Measurements from ENCODE around the gene AZU1.
"Not testable (repeated sequence)": the region's sequence is repeated elsewhere in the genome, so short reads cannot be mapped to it uniquely, and the experiment has no call there.

AZU1 gene

DNA sequence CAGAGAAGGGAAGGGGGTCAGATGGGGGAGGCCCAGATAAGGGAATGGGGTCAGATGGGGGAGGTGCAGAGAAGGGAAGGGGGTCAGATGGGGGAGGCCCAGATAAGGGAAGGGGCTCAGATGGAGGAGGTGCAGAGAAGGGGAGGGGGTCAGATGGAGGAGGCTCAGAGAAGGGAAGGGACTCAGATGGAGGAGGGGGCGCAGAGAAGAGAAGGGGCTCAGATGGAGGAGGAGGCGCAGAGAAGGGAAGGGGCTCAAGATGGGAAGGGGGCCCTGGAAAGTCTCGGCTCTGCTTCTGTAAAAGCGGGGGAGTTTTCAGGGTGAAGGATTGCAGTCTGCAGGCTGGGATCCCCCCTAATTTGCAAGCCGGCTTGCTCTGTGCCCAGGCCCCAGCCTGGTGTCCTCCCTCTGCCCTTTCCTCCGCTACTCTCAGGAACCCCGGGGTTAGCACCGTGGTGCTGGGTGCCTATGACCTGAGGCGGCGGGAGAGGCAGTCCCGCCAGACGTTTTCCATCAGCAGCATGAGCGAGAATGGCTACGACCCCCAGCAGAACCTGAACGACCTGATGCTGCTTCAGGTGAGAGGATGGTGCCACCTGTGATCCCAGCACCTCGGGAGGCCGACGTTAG lies 1.6 kb downstream of the AZU1 start:
- DNase-seq (ENCODE audit: low read depth in 2 of 2), result no peak

DNA sequence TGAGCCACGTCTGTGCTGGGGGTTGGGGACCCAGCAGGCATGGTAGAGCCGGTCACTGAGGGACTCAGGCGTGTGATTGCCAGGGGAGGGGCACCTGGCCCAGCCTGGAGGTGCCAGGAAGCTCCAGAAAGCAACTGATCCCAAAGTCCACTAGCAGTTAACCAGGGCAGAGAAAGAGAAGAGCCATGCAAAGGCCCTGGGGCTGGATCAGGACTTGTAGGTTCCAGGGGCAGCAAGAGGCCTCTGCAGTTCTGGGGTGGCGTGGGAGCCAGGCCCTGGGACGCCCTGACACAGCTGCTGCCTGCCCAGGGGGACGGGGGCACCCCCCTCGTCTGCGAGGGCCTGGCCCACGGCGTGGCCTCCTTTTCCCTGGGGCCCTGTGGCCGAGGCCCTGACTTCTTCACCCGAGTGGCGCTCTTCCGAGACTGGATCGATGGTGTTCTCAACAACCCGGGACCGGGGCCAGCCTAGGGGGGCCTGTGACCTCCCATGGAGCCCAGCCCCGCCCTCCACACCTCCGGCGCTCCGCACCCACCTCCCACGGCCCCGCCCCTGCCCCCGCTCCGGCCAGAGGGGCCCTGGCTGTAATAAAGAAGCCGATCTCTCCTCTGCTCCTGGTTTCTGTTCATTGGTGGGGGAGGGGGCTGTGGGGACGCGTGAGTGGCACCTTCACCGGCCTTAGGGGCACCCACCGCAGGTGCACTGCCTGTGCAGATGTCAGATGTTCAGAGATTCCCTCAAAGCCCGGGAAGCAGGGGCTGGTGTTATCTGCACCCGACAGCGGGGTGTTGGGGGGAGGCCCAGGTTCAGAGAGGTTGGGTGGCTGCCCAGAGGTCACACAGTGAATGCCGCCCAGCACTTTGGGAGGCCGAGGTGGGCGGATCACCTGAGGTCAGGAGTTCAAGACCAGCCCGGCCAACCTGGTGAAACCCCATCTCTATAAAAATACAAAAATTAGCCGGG lies 4.1 kb downstream of the AZU1 start:
- no peak for DNase-seq (ENCODE audit: low read depth in 2 of 2)

DNA sequence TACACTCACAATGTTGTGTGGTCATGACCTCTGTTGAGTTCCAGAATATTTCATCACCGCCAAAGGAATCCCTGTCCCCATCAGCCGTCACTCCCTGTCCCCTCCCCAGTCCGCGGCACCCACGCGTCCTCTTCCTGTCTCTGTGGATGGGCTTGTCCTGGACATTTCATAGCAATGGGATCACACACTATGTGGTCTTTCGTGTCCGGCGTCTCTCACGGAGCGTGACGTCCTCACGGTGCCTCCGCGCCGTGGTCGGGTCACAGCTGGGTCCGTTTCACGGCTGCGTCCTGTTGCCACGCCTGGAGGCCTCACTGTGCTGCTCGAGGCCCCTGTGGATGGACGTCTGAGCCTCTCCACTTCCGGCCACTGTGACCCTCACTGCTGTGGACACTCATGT lies 6.6 kb downstream of the AZU1 start:
- no peak for DNase-seq (ENCODE audit: low read depth in 2 of 2)

DNA sequence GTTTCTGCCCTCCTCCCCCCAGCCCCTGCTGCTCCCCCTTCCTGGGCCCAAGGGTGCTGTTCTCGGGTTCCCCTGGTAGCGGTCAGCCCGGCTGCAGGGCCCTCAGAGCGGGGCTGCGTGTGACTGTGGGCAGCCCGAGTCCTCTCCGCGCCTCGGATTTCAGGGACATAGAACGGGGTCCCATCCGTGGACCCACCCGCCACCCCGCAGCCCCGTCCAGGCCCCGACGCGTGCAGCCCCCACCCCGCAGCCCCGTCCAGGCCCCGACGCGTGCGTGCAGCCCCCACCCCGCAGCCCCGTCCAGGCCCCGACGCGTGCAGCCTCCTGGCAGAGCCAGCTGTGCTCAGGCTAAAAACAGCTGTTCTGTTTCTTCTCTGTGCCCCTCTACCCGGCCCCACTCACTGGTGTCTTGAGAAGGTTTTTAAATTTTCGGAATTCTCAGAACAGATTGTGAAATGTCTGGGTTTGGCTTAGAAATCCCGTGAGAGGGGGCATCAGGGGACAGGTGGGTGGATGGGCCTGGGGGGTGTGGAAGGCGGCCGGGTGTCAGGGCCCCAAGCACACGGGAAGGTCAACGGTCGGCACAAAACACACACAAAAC lies 7.7 kb downstream of the AZU1 start:
- no peak for DNase-seq (ENCODE audit: low read depth in 2 of 2)

DNA sequence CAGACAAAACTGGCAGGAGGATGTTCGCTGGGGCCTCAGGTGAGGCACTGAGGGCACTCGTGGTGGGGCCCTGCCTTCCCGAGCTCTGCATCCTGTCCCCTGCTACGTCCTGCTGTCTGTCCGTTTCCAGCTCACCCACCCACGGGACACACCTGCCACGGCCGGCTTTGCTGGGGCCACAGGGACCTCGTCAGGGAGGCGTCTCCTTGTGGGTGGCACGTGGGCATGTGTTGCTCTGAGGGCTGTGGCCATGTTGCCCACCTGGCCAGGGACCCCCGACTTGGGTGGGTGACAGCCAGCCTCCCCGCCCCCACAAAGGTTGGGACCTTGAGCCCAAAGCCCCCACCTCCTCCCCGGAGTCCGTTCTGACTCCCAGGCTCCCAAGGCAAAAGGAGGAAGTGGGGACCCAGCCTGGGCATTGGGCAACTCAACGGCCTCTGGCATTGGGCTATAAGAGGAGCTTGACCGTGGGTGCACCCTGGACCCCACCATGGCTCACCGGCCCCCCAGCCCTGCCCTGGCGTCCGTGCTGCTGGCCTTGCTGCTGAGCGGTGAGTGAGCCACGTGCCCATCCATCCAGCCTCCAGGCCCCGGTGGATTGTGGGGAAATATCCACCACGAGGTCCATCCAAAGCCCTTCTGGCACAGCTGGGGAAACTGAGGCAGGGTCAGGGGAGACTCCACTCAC lies 13.0 kb downstream of the AZU1 start, which contains the start of gene PRTN3:
Gene PRTN3 (plus strand): TSS at position 481 of the 688 bp plus-strand sequence. CDS start 10 bp downstream, at position 491.
- no peak for DNase-seq (ENCODE audit: low read depth in 2 of 2)

DNA sequence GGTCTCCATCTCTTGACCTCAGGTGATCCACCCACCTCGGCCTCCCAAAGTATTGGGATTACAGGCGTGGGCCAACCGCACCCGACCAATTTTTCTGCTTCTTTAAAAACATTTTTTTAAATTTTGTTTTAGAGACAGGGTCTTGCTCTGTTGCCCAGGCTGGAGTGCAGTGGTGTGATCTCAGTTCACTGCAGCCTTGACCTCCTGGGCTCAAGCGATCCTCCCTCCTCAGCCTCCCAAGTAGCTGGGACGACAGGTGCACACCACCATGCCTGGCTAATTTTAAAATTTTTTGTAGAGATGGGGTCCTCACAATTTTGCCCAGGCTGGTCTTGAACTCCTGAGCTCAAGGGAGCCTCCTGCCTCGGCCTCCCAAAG lies 15.2 kb downstream of the AZU1 start:
- not testable (repeated sequence) for DNase-seq (ENCODE audit: low read depth in 2 of 2)

DNA sequence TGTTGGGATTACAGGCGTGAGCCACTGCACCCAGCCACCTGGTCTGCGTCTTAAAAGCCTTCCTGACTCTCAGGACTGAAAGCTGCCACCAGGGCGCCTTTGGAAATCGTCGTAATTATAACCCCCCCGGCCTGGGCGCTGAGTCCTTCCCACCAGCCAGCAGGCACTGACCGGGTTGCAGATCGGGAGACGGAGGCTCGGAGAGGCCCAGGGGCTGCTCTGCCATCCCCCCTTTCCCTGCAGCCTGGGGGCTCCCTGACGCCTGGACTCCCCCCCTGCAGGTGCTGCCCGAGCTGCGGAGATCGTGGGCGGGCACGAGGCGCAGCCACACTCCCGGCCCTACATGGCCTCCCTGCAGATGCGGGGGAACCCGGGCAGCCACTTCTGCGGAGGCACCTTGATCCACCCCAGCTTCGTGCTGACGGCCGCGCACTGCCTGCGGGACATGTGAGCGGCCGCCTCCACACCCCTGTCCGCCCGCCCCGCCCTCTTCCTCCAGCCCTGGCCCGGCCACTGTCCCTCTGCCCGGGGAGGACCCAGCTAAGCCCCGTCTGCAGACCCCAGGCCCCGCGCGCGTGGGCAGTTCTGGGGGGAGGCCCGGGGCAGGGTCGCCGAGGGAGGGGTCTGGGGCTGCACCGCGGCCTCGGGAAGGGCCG lies 15.7 kb downstream of the AZU1 start:
- DNase-seq (ENCODE audit: low read depth in 2 of 2), result no peak

DNA sequence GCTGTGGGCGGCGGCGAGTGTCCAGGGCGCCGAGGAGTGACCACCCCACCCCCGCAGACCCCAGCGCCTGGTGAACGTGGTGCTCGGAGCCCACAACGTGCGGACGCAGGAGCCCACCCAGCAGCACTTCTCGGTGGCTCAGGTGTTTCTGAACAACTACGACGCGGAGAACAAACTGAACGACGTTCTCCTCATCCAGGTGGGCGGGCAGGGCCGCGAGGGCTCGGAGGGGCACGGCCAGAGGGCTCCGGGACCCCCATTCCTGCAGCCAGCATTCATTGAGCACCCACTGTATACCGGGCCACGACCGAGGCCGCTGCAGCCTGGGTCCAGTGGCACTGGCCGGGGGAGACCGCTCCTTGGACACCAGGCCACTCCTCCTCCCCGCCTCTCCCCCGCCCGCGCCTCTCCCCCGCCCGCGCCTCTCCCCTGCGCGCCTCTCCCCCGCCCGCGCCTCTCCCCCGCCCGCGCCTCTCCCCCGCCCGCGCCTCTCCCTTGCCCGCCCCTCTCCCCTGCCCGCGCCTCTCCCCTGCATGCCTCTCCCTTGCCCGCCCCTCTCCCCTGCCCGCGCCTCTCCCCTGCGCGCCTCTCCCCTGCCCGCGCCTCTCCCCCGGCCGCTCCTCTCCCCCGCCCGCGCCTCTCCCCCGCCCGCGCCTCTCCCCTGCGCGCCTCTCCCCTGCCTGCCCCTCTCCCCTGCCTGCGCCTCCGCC lies 16.4 kb downstream of the AZU1 start:
- DNase-seq (ENCODE audit: low read depth in 2 of 2), result no peak

DNA sequence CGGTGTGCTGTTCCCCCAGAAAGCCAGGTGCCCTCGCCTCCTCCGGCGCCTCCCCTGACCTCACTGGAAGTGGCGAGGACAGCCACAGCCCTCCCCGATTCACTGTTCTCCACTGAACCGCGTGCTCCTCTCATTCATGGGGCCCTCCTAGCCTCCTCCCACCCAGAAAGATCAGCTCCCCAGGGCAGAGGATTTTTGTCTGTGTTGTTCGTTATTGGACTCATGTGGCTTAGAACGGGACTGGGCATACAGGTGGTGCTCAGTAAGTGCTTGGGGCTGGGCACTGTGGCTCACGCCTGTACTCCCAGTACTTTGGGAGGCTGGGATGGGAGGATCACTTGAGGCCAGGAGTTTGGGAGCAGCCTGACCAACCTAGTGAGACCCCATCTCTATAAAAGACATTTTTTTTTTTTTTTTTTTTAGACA lies 16.9 kb downstream of the AZU1 start:
- no peak for DNase-seq (ENCODE audit: low read depth in 2 of 2)

DNA sequence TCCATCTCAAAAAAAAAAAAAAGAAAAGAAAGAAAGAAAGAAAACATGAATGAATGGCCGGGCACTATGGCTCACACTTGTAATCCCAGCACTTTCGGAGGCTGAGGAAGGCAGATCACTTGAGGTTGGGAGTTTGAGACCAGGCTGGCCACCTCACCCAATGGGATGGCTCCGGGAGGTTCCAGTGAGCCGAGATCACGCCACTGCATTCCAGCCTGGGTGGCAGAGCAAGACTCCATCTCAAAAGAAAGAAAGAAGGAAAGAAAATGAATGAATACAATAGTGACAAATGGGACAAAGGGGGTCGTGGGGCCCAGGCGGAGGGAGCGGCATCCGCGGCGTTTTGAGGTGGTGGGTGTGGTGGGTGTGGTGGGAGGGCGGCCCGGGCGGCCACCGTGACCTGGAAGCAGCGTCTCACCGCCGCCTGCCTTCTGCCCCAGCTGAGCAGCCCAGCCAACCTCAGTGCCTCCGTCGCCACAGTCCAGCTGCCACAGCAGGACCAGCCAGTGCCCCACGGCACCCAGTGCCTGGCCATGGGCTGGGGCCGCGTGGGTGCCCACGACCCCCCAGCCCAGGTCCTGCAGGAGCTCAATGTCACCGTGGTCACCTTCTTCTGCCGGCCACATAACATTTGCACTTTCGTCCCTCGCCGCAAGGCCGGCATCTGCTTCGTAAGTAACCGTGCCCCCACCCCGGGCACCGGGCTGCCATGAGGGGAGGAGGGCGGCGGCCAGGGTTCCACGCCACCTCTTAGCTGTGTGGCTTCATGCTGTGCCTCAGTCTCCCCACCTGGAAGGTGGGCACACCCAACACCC lies 18.3 kb downstream of the AZU1 start:
- no peak for DNase-seq (ENCODE audit: low read depth in 2 of 2)

DNA sequence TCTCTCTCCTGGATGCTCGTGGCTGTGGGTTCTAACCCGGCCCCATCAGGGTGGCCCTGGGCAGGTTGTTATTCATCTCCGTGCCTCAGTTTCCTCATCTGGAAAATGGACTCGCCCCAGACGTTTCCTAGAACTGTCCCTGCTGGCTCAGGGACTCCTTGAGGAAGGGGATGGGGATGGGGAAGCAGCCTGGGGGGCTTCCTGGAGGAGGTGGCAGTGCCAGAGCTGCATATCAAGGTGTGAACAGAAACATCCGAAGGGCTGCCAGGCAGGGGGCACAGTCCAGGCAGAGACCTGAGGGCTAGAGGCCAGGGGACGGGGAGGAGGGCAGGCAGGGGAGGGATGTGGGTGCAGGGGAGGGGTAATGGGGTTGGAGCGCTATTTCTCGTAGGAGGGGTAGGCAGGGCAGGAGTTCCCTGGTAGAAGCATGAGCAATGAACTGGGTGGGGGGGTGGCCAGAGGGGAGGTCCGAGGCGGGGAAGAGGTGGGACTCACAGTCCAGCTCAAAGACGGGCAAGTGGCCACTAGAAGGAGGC lies 20.8 kb downstream of the AZU1 start:
- no peak for DNase-seq (ENCODE audit: low read depth in 2 of 2)

DNA sequence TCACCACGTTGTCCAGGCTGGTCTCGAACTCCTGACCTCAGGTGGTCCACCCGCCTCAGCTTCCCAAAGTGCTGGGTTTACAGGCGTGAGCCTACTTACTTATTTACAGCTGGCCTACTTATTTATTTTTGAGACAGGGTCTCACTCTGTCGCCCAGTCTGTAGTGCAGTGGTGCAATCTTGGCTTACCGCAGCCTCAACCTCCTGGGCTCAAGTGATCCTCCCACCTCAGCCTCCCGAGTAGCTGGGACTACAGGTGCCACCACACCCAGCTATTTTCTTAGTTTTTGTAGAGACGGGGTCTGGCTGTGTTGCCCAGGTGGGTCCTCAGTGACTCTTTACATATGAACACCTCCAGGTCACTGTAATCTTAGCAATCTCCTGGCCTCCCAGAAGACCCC lies 21.6 kb downstream of the AZU1 start:
- not testable (repeated sequence) for DNase-seq (ENCODE audit: low read depth in 2 of 2)

DNA sequence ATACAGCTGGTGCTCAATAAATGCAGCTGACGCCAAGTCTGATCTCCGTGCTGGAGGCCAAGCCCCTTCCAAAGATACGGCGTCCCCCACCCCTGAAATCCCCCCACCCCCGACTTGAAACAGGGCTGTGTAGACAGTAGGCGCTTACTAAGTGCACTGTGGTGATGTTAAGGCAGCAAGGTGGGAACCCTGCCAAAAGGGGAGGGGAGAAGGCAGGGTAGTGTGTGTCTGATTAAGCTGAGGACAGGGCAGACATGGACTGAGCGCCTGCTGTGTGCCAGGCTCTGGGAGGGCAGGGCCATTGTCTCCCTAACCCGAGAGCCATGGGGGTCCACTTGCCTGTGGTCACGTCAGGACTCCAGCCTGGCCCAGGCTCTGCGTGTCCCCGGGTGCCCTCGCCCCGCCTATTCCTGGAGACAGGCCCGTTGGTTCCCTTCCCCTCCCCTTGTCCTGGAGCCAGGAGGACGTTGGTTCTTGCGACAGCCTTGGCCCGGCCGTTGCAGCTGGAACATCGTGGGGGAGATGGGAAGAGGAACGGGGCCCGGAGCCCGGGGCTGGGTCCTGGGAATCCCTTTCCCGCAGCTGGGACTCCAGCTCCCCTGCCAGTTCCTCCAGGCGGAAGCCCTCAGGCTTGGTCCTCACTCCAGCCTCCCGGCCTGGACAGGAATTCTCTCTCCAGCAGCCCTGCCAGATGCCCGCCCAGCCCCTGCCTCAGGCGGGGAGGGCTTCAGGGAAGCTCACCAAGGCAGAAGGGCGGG lies 22.8 kb downstream of the AZU1 start:
- DNase-seq (ENCODE audit: low read depth in 2 of 2), result no peak

DNA sequence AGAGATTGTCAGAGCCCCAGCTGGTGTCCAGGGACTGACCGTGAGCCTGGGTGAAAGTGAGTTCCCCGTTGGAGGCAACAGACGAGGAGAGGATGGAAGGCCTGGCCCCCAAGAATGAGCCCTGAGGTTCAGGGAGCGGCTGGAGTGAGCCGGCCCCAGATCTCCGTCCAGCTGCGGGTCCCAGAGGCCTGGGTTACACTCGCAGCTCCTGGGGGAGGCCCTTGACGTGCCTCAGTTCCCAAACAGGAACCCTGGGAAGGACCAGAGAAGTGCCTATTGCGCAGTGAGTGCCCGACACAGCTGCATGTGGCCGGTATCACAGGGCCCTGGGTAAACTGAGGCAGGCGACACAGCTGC lies 23.3 kb downstream of the AZU1 start:
- DNase-seq (ENCODE audit: low read depth in 2 of 2), result no peak

DNA sequence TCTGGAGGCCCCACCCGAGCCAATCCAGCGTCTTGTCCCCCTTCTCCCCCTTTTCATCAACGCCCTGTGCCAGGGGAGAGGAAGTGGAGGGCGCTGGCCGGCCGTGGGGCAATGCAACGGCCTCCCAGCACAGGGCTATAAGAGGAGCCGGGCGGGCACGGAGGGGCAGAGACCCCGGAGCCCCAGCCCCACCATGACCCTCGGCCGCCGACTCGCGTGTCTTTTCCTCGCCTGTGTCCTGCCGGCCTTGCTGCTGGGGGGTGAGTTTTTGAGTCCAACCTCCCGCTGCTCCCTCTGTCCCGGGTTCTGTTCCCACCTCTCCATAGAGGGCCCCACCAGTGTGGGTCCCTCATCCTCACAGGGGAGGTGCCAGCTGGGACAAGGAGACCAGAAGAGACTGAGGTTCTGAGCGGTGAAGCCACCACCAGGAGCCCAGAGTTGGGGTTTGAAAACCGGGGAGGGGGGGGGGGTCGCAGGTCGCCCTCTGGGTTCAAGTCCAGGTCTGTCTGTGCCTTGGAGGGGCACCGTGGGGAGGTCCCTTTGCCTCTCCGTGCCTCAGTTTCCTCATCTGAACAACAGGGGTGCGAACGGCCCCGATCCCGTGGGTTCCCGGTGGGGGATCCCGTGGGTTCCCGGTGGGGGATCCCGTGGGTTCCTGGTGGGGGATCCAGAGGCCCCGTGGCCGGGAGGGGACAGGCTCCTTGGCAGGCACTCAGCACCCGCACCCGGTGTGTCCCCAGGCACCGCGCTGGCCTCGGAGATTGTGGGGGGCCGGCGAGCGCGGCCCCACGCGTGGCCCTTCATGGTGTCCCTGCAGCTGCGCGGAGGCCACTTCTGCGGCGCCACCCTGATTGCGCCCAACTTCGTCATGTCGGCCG lies 24.7 kb downstream of the AZU1 start, which contains the start of gene ELANE:
Gene ELANE (plus strand): TSS at position 168 of the 878 bp plus-strand sequence. CDS start 26 bp downstream, at position 194.
- no peak for DNase-seq (ENCODE audit: low read depth in 2 of 2)

DNA sequence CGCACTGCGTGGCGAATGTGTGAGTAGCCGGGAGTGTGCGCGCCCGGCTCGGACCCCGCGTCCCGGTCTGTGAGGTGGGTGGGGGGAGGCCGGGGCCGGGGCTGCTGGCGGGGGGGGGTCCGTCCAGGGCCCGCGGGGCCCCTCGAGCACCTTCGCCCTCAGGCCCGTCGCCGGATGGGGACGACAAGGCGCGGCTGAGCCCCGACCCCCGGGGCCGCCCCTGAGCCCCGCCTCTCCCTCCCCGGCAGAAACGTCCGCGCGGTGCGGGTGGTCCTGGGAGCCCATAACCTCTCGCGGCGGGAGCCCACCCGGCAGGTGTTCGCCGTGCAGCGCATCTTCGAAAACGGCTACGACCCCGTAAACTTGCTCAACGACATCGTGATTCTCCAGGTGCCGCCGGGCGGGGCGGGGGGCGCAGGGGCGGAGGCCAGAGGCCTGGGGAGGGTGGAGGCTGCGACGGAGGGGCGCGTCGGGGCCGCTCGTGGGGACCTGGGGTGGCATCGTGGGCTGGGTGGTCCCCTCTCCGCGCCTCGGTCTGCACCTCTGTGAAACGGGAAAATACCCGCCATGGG lies 25.5 kb downstream of the AZU1 start:
- no peak for DNase-seq (ENCODE audit: low read depth in 2 of 2)

DNA sequence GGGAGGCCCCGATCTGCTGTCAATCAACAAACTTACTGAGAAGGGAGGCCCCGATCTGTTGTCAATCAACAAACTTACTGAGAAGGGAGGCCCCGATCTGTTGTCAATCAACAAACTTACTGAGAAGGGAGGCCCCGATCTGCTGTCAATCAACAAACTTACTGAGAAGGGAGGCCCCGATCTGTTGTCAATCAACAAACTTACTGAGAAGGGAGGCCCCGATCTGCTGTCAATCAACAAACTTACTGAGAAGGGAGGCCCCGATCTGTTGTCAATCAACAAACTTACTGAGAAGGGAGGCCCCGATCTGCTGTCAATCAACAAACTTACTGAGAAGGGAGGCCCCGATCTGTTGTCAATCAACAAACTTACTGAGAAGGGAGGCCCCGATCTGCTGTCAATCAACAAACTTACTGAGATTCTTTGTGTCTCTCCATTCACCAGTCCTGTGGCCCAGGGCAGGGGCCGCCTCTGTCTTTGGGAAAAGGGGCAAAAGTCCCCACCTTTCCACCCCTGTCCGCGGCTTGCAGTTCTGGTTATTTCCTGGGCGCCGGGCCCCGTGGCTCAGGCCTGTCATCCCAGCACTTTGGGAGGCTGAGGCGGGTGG lies 26.1 kb downstream of the AZU1 start:
- DNase-seq (ENCODE audit: low read depth in 2 of 2), result not testable (repeated sequence)
